Islet of Langerhans (tissue), 1 donor: Measurements from ENCODE around the gene HSPB6.
"Not testable (repeated sequence)": the region's sequence is repeated elsewhere in the genome, so short reads cannot be mapped to it uniquely, and the experiment has no call there.

Experiments
- FAIRE-seq: peaks from one replicate; lab custom pipeline; 2011; peaks lifted over from hg19 to GRCh38; lab: Jason Lieb, UNC

Gene HSPB6, protein sequence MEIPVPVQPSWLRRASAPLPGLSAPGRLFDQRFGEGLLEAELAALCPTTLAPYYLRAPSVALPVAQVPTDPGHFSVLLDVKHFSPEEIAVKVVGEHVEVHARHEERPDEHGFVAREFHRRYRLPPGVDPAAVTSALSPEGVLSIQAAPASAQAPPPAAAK

DNA sequence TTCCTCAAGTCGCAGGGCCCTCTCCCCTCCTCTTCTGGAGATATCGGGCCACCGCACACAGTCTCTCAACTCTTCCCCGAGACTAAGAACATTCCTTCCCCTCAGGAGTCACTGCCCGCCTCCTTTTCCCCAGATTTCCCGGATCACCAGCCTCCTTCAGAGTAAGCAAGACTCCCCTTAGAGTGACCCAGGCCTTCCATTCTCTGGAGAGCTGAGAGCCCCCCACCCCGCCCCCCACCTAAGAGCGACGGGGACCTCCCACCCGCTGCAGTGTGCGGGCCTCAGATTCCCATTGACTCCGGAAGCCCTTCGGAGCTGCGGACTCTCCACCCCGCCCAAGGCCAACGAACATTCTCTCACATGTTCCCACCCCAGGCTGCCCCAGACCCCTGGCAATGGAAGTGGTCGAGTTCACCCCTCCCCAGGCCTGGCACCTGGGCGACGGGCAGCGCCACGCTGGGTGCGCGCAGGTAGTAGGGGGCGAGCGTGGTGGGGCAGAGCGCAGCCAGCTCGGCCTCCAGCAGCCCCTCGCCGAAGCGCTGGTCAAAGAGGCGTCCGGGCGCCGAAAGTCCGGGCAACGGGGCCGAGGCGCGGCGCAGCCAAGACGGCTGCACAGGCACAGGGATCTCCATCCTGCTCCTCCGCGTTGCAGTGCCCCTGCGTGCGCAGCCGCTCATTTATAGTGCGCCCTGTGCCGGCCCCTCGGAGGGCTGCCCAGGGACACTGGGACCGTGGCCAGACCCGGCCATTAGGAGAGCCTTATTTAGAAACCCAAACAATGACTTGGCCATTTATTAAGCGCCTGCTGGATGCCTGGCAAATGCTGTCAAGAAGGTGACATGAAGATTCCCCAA is at the start of gene HSPB6:
Gene HSPB6, minus strand, starts transcription at position 653 of the 854 bp plus-strand sequence. Its CDS starts 21 bp downstream, at position 632.
- FAIRE-seq = no peak

DNA sequence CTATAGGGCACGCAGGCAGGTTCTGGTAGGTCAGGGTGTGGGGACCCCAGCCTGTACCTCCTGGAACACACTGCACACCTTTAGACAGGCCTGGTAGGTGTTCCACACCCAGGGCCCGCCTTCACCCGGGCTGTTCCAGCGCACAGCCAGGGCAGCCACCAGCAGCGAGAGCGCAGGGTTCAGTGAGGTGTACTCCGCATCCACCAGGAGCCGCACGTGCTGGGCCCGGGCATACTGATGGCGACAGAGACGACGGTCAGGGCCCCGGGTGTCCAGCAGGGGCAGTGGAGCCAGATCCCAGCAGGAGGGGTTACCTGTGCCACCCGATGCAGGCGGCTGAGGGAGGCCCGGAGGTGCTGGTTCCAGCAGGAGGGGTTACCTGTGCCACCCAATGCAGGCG is 49.8 kb upstream of the HSPB6 start:
- no peak for FAIRE-seq

DNA sequence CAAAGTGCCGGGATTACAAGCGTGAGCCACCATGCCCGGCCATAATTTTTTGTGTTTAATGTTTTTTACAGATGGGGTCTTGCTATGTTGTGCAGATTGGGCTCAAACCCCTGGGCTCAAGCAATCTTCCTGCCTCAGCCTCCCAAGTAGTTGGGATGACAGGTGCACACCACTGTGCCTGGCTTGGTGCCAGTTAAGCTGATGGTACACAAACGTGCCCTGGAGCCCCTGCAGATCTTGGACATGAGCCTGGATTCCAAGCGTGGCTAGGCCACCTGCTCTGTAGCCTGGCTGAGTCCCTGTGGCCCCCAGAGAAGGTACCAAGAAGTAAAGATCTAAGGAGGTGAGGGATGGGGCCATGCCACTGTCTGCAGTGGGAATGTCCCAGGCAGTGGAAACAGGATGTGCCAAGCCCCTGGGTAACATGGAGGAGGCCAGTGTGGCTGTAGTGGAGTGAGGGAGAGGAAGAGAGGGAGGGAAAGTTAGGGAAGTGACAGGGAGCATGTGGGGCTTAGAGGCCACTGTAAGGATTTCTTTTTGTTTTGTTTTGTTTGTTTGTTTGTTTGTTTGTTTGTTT is 48.8 kb upstream of the HSPB6 start:
- FAIRE-seq = no peak

DNA sequence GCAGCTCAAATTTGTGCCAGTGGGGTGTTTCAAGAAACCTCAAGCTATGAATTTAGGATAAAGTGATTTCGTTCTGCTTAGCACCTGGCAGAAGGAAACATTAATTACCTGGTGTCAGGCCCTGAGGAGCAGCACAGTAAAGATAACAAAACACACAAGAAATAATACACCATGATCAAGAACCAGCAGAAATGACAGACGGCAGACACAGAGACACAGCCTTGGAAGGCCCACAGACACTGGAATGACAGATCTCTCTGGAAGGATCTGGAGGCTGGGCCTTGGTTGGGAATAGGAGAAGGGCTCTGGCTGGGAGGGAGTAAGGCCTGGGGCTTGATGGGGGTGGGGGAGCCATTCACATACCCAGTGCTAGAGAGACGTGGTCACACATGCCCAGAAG is 45.0 kb upstream of the HSPB6 start:
- FAIRE-seq = no peak

DNA sequence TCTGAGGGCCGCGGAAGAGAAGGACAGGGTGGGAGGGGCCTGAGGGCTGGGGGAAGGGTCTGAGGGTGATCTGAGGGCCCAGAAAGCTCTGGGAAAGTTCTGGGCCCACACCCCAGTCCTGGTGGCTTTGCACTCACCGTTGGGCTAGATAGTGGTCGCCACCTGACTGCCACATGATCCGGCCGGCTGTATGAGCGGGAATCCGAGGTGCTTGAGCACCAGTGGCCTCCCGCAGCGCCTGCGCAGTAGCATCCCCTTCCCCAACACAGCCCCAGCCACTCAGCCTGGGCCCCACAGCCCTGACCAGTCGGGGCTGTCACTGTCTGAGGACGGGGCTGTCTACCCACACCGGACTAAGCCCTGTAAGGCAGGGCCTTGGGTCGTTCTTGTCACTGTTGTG is 40.8 kb upstream of the HSPB6 start:
- FAIRE-seq = no peak

DNA sequence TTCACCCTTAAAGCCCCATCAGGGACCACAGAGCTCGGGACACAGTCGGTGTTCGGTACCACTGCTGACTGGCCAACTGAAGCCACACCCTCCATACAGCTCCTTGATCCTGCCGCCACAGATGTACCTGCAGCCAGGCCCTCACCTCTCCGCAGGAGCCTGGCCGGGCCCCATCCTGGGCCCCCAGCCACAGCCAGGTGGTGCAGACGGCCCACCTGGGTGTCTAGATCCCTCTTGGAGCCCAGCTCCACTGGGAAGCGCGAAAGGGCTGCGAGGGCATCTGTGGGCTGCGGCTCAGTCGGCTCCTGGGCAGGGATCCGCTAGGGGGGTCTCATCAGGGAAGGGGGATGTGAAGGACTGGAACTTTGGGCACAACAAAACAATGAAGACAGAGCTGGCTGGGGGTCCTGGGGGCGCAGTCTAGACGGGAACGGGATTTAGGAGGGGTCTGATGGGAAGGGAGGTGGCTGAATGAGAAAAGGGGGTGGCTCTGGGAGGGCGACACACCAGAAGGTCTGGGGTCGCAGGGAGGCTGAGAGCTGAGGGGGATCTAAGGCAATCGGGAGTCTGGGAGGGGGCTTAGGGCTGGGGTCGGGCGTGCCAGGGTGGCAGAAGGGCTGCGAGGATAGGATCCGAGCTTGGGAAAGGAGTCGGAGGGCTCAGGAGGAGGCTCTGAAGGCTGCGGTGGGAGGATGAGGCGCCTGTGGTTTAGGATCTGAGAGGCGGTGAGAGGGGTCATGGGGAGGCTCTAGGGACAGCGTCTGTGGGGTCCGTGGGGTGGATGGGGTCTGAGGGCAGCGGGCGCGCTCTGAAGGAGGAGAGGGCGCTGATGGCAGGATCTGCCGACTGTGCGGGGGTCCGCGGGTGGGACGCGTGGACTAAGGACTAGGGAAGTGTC is 40.1 kb upstream of the HSPB6 start:
- FAIRE-seq = no peak

DNA sequence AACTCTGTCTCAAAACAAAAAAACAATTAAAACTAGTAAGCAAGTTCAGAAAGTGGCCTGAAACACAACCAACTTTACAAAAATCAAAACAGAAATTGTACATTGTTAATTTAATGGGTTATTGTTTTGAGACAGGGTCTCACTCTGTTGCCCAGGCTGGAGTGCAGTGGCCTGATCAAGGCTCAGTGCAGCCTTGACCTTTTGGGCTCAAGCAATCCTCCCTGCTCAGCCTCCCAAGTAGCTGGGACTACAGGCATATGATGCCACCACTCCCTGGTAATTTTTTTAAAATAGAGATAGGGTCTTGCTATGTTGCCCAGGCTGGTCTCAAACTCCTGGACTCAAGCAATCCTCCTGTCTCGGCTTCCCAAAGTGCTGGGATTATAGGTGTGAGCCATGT is 38.7 kb upstream of the HSPB6 start:
- not testable (repeated sequence) for FAIRE-seq

DNA sequence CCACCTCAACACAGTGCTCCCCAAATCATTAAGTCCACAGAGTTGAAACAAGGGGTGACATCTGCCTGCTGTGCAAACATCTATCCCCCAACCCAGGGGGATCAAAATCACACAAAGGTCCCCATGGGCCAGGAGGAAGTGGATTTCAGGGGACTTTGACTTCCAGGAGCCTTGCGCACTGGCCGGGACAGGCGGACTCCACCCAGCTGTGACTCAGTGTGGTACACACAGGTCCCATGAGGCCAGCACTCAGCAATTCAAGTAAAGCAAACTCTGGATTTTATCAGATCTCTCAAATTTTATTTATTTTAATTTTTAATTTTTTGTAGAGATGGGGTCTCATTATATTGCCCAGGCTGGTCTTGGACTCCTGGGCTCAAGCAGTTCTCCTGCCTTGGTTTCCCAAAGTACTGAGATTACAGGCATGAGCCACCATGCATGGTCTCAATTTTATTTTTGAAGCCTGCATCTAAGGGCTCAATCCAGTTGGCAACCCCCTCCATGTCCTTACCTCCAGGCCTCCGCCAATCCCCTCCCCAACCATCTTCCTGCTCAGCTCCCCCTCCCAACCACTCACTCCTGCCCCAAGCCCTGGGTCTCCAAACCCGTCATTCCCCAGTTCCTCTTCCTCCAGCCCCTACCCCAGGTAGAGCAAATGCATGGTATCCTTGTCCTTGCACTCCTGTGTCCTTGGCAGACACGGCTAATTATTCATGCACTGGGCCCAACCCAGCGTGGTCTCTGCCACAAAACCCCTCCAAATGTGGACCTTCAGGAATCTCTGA is 36.7 kb upstream of the HSPB6 start:
- FAIRE-seq = no peak

DNA sequence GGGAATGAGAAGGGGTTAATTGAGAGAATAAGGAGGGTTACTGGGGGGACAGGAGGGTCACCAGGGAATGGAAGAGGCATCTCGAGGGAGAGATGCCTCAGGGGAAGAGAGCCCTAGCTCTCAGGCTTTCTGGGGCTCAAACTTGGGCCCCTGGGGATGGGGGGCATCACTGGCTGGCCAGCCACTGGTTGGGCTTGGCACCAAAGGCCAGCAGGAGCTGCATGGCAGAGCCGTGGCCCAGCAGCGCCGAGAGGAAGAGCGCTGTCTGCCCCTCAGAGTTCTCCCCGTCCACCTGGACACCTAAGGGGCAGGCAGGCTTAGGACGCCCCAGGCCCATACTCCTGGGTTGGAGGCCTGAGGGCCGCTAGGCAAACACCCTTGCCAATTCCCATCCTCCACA is 36.1 kb upstream of the HSPB6 start:
- FAIRE-seq = no peak

DNA sequence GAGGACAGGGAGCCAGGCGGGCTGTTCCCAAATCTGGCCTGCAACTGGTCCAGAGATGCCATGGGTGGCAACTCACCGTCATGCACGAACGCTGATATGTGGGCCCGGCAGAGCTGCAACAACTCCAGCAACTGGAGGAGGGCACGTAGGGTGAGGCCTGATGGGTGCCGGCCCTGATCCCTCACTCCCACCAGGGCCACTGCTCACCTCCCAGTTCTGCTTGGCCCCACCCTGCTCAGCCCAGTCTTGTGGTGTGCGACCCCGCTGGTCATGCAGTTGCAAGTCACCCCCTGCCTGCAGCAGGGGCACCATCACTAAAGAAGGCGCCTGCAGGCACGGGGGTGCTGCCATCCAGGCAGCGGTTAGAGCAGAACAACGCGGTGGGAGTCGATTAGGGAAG is 35.5 kb upstream of the HSPB6 start:
- FAIRE-seq = no peak

DNA sequence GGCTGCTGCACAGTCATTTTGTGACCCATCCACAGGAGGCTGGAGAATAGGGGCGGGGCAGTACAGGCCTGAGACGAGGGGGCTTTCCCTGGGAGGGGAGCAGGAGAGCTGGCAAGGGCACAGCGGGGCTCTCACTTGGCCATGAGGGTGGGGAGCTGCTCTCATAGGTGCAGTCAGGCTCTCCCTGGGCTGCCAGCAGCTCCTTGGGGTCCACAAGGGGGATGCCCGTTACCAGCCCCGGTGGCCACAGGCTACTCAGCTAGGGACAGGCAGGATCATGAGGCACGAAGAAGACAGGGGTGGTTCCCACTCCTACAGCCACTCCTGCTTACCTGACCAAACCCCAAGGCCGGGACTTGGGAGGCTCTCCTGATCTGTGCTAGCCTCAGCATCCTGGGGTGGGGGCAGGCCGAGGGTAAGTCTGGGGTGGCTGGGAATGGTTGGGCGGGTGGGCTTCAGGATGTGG is 35.0 kb upstream of the HSPB6 start:
- FAIRE-seq = no peak

DNA sequence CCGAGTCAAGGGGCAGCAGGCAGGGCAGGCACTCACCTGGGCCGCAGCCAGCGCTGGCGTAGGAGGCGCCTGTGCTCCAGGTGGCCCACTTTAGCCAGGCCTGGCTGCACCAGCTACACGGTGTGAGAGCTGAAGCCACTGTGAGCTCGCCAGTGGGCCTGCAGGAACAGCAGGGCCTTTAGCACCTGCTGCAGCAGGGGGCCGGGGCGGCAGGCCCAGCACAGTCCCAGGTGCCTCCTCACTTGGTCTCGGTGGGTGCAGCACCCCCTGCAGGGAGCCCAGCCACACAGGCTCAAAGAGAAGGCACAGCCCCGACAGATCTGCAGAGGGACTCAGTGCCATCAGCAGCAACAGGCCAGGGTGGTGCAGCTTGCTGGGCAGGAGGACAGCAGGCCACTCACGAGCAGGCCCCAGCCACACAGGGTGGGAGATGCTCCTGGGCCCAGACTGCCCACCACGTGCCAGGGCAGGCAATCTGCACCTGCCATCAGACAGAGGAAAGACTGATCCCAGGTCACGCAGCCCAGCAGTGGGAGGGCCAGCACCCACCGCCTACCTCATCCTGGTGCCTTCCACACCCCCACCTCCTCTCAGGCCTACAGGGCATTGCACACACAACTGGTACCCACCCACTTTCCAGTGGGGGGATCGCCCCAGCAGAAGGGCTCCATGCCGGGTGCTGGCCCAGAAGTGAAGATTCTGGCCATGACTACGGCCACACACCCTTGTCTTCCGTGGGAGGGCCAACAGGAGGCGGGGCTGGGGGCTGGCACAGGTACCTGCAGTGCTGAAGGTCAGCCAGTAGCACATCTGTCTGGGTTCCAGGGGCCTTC is 34.4 kb upstream of the HSPB6 start:
- no peak for FAIRE-seq

DNA sequence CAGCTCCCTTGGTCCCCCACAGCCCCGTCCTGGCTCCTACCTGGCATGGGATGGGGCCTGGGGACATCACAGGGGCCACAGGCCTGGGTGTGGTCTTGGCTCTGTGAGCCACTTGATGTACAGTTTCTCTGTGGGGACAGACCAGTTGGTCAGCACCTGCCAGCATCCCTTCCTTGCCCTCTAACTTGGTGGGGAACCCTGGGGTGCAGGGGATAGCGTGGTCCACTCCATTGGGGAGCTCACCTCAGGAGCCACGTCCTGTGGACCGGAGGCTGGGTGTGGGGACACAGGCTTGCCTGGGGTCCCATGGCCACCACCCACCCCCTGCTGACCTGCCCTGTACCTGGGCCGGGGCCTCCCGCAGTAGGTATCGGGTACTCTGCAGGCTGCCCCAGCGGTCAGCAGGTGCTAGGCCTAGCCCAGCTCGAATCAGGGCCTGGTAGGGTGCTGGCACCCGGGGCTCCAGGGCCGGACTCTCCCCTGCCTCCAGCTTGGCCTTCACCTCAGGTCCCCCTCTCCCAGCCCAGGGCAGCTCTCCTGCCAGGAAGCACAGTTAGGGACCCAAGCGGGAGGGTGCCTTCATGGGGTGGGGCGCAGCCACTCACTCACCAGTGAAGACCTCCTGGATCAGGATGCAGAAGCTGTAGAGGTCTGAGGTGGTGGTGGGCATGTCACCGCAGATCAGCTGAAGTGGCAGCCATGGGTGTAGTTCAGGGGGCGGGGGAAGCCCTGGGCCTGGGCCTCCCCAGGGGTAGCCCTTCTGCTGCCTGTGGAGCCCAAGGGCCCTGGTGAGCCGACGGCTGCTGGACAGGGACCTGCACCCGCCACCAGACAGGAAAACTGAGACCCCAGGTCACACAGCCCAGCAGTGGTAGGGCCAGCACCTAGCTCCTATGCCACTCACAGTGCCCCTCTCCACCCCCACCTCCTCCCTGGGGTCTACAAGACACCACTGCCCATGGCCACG is 33.4 kb upstream of the HSPB6 start:
- FAIRE-seq = no peak

DNA sequence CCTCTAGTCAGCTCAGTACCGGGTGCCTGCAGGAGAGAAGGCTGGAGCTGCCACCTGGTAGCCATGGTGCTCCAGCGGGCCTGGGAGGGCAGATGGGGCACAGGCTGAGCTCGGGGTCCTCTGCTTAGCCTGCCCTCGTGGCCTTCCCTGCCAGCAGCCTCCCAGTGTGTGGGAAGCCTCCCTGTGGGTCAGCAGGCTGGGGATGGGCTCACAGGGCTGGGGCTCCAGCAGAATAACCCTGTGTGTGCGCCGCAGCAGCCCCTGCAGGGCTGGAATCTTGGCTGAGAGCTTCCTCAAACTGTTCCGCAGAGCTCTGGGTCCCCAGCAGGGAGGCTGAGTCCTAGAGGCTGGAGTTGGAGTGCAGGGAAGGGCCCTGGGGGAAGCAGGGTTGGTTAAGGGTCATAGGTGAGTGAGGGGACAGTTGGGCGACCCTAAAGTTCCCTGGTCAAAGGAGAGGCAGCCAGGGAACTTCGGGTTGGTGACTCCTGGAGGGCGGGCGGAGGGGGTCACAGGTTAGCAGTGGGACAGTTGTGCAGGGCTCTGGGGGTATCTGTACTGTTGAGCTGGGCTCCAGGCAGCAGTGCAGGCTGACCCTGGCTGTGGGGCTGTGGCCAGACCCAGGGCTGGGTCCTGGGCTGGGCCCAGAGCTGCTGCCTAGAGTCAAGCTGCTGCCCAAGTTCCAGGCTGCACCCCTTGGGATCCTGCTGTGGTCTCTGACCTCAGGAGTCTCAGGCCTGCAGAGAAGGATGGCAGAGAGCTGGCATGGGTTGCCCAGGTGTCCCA is 32.6 kb upstream of the HSPB6 start:
- FAIRE-seq = no peak

DNA sequence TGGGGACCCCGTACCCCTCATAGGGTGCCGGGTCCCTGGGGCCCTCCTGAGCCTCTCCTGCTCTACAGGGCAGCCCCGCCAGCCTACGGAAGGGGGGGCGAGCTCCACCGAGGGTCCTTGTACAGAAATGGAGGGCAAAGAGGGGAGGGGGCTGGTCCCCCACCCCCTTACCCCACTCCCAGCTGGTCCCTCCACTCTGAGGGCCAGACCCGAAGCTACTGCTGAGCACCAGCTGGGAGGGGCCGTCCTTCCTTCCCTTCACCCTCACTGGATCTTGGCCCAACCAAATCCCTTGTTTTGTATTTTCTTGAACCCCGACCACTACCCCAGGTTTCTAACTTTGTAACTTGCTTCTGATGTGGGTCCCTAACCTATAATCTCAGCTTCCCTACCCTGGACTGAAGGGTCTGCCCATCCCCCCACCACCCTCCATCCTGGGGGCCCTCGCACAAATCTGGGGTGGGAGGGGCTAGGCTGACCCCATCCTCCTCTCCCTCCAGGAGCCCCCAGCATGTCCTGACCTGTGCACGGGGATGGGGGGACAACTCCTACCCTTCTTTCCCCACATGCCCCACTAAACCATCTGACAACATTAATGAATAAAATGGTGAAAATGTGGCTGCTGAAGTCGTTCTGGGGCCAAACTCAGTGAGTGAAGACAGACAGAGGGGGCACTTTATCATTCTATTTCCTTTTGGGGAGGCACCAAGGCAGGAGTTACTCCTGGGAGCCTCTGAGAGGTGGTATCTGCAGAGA is 31.6 kb upstream of the HSPB6 start:
- FAIRE-seq = no peak

DNA sequence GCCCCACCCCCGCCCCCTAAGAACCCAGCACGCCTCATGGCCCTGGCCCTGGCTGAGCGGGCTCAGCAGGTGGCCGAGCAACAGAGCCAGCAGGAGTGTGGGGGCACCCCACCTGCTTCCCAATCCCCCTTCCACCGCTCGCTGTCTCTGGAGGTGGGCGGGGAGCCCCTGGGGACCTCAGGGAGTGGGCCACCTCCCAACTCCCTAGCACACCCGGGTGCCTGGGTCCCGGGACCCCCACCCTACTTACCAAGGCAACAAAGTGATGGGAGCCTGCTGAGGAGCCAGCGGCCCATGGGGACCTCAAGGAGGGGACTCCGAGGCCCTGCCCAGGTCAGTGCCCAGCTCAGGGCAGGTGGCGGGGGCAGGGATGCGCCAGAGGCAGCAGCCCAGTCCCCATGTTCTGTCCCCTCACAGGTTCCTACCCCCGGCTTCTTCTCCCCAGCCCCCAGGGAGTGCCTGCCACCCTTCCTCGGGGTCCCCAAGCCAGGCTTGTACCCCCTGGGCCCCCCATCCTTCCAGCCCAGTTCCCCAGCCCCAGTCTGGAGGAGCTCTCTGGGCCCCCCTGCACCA is 30.5 kb upstream of the HSPB6 start:
- no peak for FAIRE-seq

DNA sequence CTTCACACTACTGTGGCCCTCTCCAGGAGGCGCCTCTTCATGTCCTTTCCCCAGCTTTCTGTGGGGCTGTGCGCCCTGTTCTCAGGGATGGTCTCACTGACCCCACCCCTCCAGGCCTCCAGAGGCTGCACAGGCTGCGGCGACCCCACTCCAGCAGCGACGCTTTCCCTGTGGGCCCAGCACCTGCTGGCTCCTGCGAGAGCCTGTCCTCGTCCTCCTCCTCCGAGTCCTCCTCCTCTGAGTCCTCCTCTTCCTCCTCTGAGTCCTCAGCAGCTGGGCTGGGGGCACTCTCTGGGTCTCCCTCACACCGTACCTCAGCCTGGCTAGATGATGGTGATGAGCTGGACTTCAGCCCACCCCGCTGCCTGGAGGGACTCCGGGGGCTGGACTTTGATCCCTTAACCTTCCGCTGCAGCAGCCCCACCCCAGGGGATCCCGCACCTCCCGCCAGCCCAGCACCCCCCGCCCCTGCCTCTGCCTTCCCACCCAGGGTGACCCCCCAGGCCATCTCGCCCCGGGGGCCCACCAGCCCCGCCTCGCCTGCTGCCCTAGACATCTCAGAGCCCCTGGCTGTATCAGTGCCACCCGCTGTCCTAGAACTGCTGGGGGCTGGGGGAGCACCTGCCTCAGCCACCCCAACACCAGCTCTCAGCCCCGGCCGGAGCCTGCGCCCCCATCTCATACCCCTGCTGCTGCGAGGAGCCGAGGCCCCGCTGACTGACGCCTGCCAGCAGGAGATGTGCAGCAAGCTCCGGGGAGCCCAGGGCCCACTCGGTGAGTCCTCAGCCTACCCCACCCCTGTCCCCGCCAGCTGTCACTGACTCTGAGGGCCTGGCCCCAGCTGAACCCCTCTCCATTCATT is 29.7 kb upstream of the HSPB6 start:
- no peak for FAIRE-seq
